K562 (cell line): ENCODE data around the gene TRANK1. TPM values are rescaled to one million over a fixed set of nuclear protein-coding genes. Genes with fewer than 3 reads are reported as not detected.

Experiments
- CEBPG ChIP-seq, 3 experiments: fragments of 200-800 bp in 1 of 3; sonication (Bioruptor generic) in 1 of 3; sonication (generic) in 1 of 3; formaldehyde crosslinking in 1 of 3; IDR thresholded peaks in 2 of 3; conservative IDR thresholded peaks in 1 of 3; 2 replicates each; pipeline versions ENCODE4 v1.6.1 to v1.8.0; 2016 to 2022; ENCODE audit warnings: missing compliant biosample characterization in 2 of 3, missing genetic modification characterization in 2 of 3, mild to moderate bottlenecking in 1 of 3, missing genetic modification reagents in 1 of 3
- ESRRA ChIP-seq: fragments of 450-650 bp; IDR thresholded peaks from 2 replicates; pipeline ENCODE4 v1.6.1; 2014; ENCODE audit warnings: low read depth, mild to moderate bottlenecking, moderate library complexity, borderline replicate concordance
- GTF2B ChIP-seq: IDR thresholded peaks from 2 replicates; pipeline ENCODE4 v1.6.1; 2011; ENCODE audit not compliant: insufficient read length; ENCODE audit errors: extremely low read depth
- JUND ChIP-seq, 2 experiments: IDR thresholded peaks; 2 replicates in 1 of 2; 3 replicates in 1 of 2; pipeline ENCODE4 v1.6.1; 2011; ENCODE audit warnings: borderline replicate concordance in 2 of 2, low read depth in 2 of 2, low read length in 2 of 2, improper control_type of control experiment in 1 of 2, missing biosample characterization in 1 of 2, missing genetic modification characterization in 1 of 2, missing genetic modification reagents in 1 of 2
- KHSRP ChIP-seq: fragments of 450-650 bp; IDR thresholded peaks from 2 replicates; pipeline ENCODE4 v1.6.1; 2017
- MIER1 ChIP-seq: fragments of 450-650 bp; IDR thresholded peaks from 2 replicates; pipeline ENCODE4 v1.6.1; 2016; ENCODE audit warnings: antibody characterized with exemption, mild to moderate bottlenecking, low read depth
- NFXL1 ChIP-seq: fragments of 450-650 bp; formaldehyde crosslinking; IDR thresholded peaks from 2 replicates; pipeline ENCODE4 v1.4.0; 2021; ENCODE audit warnings: mild to moderate bottlenecking
- PCBP2 ChIP-seq: fragments of 200-400 bp; formaldehyde crosslinking; IDR thresholded peaks from 2 replicates; pipeline ENCODE4 v1.6.1; 2018; ENCODE audit warnings: low read length, low read depth, mild to moderate bottlenecking, moderate library complexity; ENCODE audit not compliant: poor library complexity, severe bottlenecking
- PML ChIP-seq: IDR thresholded peaks from 2 replicates; pipeline ENCODE4 v1.6.1; 2012; ENCODE audit warnings: low read length, inconsistent platforms
- POLR3G ChIP-seq: IDR thresholded peaks from 2 replicates; pipeline ENCODE4 v1.6.1; 2011; ENCODE audit not compliant: insufficient read length, insufficient replicate concordance; ENCODE audit errors: extremely low read depth
- PTRF ChIP-seq: fragments of 450-650 bp; IDR thresholded peaks from 2 replicates; pipeline ENCODE4 v1.6.1; 2016; ENCODE audit warnings: mild to moderate bottlenecking, missing genetic modification characterization, missing compliant biosample characterization
- RFX5 ChIP-seq: IDR thresholded peaks from 2 replicates; pipeline ENCODE4 v1.6.1; 2011; ENCODE audit warnings: low read depth, mild to moderate bottlenecking, improper control_type of control experiment, low read length
- SP1 ChIP-seq: sonication (generic); formaldehyde crosslinking; IDR thresholded peaks from 2 replicates; pipeline ENCODE4 v1.8.1; 2022; ENCODE audit warnings: mild to moderate bottlenecking, missing genetic modification reagents
- TFAM ChIP-seq: fragments of 250-450 bp; sonication (Bioruptor Pico); conservative IDR thresholded peaks from 2 replicates; pipeline ENCODE4 v1.5.0; 2021; ENCODE audit warnings: mild to moderate bottlenecking, moderate library complexity
- TGIF2 ChIP-seq: sonication (generic); formaldehyde crosslinking; IDR thresholded peaks from 2 replicates; pipeline ENCODE4 v1.8.1; 2022; ENCODE audit warnings: mild to moderate bottlenecking, missing genetic modification reagents, moderate library complexity
- TSC22D4 ChIP-seq: fragments of 450-650 bp; IDR thresholded peaks from 2 replicates; pipeline ENCODE4 v1.6.1; 2016; ENCODE audit warnings: missing genetic modification characterization, missing biosample characterization, control low read depth
- ZFX ChIP-seq: sonication (generic); formaldehyde crosslinking; IDR thresholded peaks from 2 replicates; pipeline ENCODE4 v1.8.0; 2022; ENCODE audit warnings: mild to moderate bottlenecking, missing genetic modification reagents, moderate library complexity
- ZKSCAN8 ChIP-seq: fragments of 200-800 bp; sonication (Bioruptor generic); IDR thresholded peaks from 2 replicates; pipeline ENCODE4 v1.6.1; 2016; ENCODE audit warnings: missing genetic modification characterization, missing compliant biosample characterization
- polyA plus RNA-seq, 8 experiments: library from polyadenylated mRNA; depleted of rRNA in 4 of 8; stranded (reverse) in 5 of 8; unstranded in 3 of 8; fragments of >200 nt; fragmentation: Nextera tagmentation in 2 of 8; fragmentation: Illumina TruSeq in 1 of 8; extraction: Ambion mirVana in 2 of 8; extraction: Trizol in 1 of 8; gene quantifications; 2 replicates each; pipeline versions ENCODE4 v1.2.1 to v1.2.3, GENCODE V29; 2011 to 2014; ENCODE audit warnings: inconsistent platforms in 1 of 8, missing spikeins in 1 of 8
- total RNA-seq, 7 experiments: library from RNA; depleted of rRNA in 6 of 7; stranded (reverse); fragments of >200 nt in 6 of 7; fragmentation: Illumina TruSeq in 2 of 7; extraction: Trizol in 2 of 7; gene quantifications; 2 replicates each; pipeline versions ENCODE4 v1.2.1 to v1.2.3, GENCODE V29; 2011 to 2021; ENCODE audit warnings: low replicate concordance in 1 of 7
- TF ChIP-seq, protein P1 (sequence below): sonication (generic); formaldehyde crosslinking; IDR thresholded peaks from 2 replicates; pipeline ENCODE4 v1.8.1; 2022; ENCODE audit warnings: missing genetic modification reagents
- TF ChIP-seq, protein P2 (sequence below), 2 experiments: fragments of 200-800 bp in 1 of 2; sonication (Bioruptor generic) in 1 of 2; sonication (generic) in 1 of 2; formaldehyde crosslinking in 1 of 2; IDR thresholded peaks in 1 of 2; conservative IDR thresholded peaks in 1 of 2; 2 replicates each; pipeline versions ENCODE4 v1.5.0 to v1.6.1; 2016 to 2020; ENCODE audit warnings: missing compliant biosample characterization in 1 of 2, missing genetic modification characterization in 1 of 2, missing genetic modification reagents in 1 of 2

Gene TRANK1
- total and polyA plus RNA-seq, 9 of the 15 experiments (the other 6 are each of a cell fraction or from before 2014, with no cell fraction given): 0.41 to 5.3 (median 2.1) TPM

DNA sequence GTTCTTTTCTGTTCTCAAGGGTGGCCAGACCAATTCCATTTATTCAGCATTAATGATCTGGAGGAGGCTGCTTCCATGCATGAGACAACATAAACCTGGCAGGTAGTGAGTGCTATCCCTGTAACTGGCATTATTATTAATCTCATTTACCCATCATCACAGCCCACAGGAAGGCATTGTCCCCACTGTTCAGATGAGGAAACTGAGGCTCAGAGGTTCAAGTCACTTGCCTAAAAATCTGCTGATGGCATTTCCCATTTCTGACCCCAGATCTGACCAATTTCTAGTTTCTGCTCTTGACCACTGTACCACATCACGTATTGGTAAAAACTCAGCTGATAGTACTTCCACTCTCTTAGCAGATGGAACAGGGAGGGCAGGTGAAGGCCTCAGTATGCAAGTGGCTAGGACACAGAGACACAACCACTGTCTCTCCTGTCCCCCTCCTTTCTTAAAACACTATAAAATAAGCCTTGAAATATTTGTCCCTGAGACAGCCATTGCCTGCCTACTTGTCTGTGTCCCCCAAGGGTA is 36.1 kb downstream of the TRANK1 start (continued):
- TF ChIP-seq JUND (IDR thresholded peaks at IDR 0.05; ENCODE audit: borderline replicate concordance, low read depth, low read length) (no peak), JUND (tag; IDR thresholded peaks at IDR 0.05; ENCODE audit: borderline replicate concordance, low read depth, low read length) (no peak), POLR3G (no peak), ZKSCAN8 (CRISPR knock-in tag) (no peak), PML (no peak), ESRRA (no peak), TFAM (CRISPR knock-in tag) (no peak), CEBPG (CRISPR knock-in tag; IDR thresholded peaks at IDR 0.05) (no peak), CEBPG (tag; conservative IDR thresholded peaks at IDR 0.05 in 1 of 2, IDR thresholded peaks at IDR 0.05 in 1 of 2) (no peak), NFXL1 (CRISPR knock-in tag) (no peak), SP1 (CRISPR knock-in tag) (0 out of 2 replicates have a peak, but pooled peaks have one; percentile 43), PTRF (peak; percentile 67; the same call in 1 of the 2 replicates), TSC22D4 (tag) (no peak), TGIF2 (no peak), GTF2B (no peak), KHSRP (no peak), PCBP2 (no peak), ZFX (CRISPR knock-in tag) (peak; percentile 24; the same call in 1 of the 2 replicates), RFX5 (no peak), MIER1 (no peak)
- TF ChIP-seq, protein P1, sequence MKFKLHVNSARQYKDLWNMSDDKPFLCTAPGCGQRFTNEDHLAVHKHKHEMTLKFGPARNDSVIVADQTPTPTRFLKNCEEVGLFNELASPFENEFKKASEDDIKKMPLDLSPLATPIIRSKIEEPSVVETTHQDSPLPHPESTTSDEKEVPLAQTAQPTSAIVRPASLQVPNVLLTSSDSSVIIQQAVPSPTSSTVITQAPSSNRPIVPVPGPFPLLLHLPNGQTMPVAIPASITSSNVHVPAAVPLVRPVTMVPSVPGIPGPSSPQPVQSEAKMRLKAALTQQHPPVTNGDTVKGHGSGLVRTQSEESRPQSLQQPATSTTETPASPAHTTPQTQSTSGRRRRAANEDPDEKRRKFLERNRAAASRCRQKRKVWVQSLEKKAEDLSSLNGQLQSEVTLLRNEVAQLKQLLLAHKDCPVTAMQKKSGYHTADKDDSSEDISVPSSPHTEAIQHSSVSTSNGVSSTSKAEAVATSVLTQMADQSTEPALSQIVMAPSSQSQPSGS (CRISPR knock-in tag): no peak
- TF ChIP-seq, protein P2, sequence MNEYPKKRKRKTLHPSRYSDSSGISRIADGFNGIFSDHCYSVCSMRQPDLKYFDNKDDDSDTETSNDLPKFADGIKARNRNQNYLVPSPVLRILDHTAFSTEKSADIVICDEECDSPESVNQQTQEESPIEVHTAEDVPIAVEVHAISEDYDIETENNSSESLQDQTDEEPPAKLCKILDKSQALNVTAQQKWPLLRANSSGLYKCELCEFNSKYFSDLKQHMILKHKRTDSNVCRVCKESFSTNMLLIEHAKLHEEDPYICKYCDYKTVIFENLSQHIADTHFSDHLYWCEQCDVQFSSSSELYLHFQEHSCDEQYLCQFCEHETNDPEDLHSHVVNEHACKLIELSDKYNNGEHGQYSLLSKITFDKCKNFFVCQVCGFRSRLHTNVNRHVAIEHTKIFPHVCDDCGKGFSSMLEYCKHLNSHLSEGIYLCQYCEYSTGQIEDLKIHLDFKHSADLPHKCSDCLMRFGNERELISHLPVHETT (CRISPR knock-in tag; conservative IDR thresholded peaks at IDR 0.05 in 1 of 2, IDR thresholded peaks at IDR 0.05 in 1 of 2): peak in 1 of 2 experiments; percentile 45; a peak in 1 of 4 replicates
